ENCODE data around the gene SMARCA4. TPM values are rescaled to one million over a fixed set of nuclear protein-coding genes. Genes with fewer than 3 reads are reported as not detected.

The SMARCA4 gene
- total RNA-seq, 1 experiment from 2014 or later = 120 TPM

GRCh38 chr19:11021760-11022144, 60.9 kb downstream of the SMARCA4 start:
- no peak for DNase-seq
- Histone ChIP-seq H3K27me3 (no peaks in the 10 kb centered on the region), H3K36me3 (peaks cover 56% of the 10 kb centered on the region), H3K4me1 (no peaks in the 10 kb centered on the region), H3K4me3 (no peak overlapping the region), H3K9me3 (replicated peaks) (no peaks in the 10 kb centered on the region), H3K27ac (no peak overlapping the region)

- Histone ChIP-seq H3K27me3 (no peaks in the 10 kb centered on the region), H3K27ac (no peak overlapping the region), H3K36me3 (peaks cover 56% of the 10 kb centered on the region), H3K9me3 (replicated peaks) (no peaks in the 10 kb centered on the region), H3K4me3 (no peak overlapping the region), H3K4me1 (no peaks in the 10 kb centered on the region)
- no peak for DNase-seq
Measured at GRCh38 chr19:11023016-11023415, 62.2 kb downstream of the SMARCA4 start.

- Histone ChIP-seq H3K27ac (no peak overlapping the region), H3K4me1 (no peaks in the 10 kb centered on the region), H3K27me3 (no peaks in the 10 kb centered on the region), H3K4me3 (no peak overlapping the region), H3K36me3 (peaks cover 54% of the 10 kb centered on the region), H3K9me3 (replicated peaks) (no peaks in the 10 kb centered on the region)
- DNase-seq = no peak
Measured at GRCh38 chr19:11023710-11024109, 62.9 kb downstream of the SMARCA4 start.

- no peak overlapping the region for H3K27ac ChIP-seq
- no peaks in the 10 kb centered on the region for H3K4me1 ChIP-seq
- no peak for DNase-seq
- H3K4me3 ChIP-seq = no peak overlapping the region
- peaks cover 53% of the 10 kb centered on the region for H3K36me3 ChIP-seq
- no peaks in the 10 kb centered on the region for H3K27me3 ChIP-seq
- no peaks in the 10 kb centered on the region for H3K9me3 ChIP-seq (replicated peaks)
Measured at GRCh38 chr19:11024259-11024658, 63.4 kb downstream of the SMARCA4 start.

GRCh38 chr19:11025006-11025405, 64.2 kb downstream of the SMARCA4 start:
- Histone ChIP-seq H3K27me3 (no peaks in the 10 kb centered on the region), H3K9me3 (replicated peaks) (no peaks in the 10 kb centered on the region), H3K4me1 (no peaks in the 10 kb centered on the region), H3K4me3 (no peak overlapping the region), H3K36me3 (peaks cover 58% of the 10 kb centered on the region), H3K27ac (no peak overlapping the region)
- no peak for DNase-seq

- no peak overlapping the region for H3K4me3 ChIP-seq
- H3K9me3 ChIP-seq (replicated peaks) = no peaks in the 10 kb centered on the region
- no peak for DNase-seq
- peaks cover 58% of the 10 kb centered on the region for H3K36me3 ChIP-seq
- H3K27me3 ChIP-seq = no peaks in the 10 kb centered on the region
- H3K27ac ChIP-seq = no peak overlapping the region
- H3K4me1 ChIP-seq = no peaks in the 10 kb centered on the region
Measured at GRCh38 chr19:11025445-11025844, 64.6 kb downstream of the SMARCA4 start.

GRCh38 chr19:11025997-11026396, 65.2 kb downstream of the SMARCA4 start:
- H3K4me1 ChIP-seq = no peaks in the 10 kb centered on the region
- peaks cover 62% of the 10 kb centered on the region for H3K36me3 ChIP-seq
- no peaks in the 10 kb centered on the region for H3K9me3 ChIP-seq (replicated peaks)
- H3K27ac ChIP-seq = no peak overlapping the region
- DNase-seq = no peak
- no peak overlapping the region for H3K4me3 ChIP-seq
- H3K27me3 ChIP-seq = no peaks in the 10 kb centered on the region

GRCh38 chr19:11027381-11027780, 66.6 kb downstream of the SMARCA4 start:
- H3K4me3 ChIP-seq = no peak overlapping the region
- peaks cover 60% of the 10 kb centered on the region for H3K36me3 ChIP-seq
- no peaks in the 10 kb centered on the region for H3K4me1 ChIP-seq
- H3K27ac ChIP-seq = no peak overlapping the region
- no peaks in the 10 kb centered on the region for H3K9me3 ChIP-seq (replicated peaks)
- DNase-seq = no peak
- H3K27me3 ChIP-seq = no peaks in the 10 kb centered on the region

- Histone ChIP-seq H3K36me3 (peaks cover 61% of the 10 kb centered on the region), H3K4me1 (no peaks in the 10 kb centered on the region), H3K4me3 (no peak overlapping the region), H3K9me3 (replicated peaks) (no peaks in the 10 kb centered on the region), H3K27me3 (no peaks in the 10 kb centered on the region), H3K27ac (no peak overlapping the region)
- DNase-seq = no peak
Measured at GRCh38 chr19:11028146-11028545, 67.3 kb downstream of the SMARCA4 start.

- H3K36me3 ChIP-seq = peaks cover 66% of the 10 kb centered on the region
- H3K27me3 ChIP-seq = no peaks in the 10 kb centered on the region
- H3K9me3 ChIP-seq (replicated peaks) = no peaks in the 10 kb centered on the region
- peaks cover 21% of the 10 kb centered on the region for H3K4me1 ChIP-seq
- no peak for DNase-seq
- no peak overlapping the region for H3K4me3 ChIP-seq
- H3K27ac ChIP-seq = no peak overlapping the region
Measured at GRCh38 chr19:11031421-11032070, 70.7 kb downstream of the SMARCA4 start.

- H3K36me3 ChIP-seq = peaks cover 71% of the 10 kb centered on the region
- H3K4me1 ChIP-seq = peaks cover 24% of the 10 kb centered on the region
- H3K4me3 ChIP-seq = no peak overlapping the region
- no peaks in the 10 kb centered on the region for H3K9me3 ChIP-seq (replicated peaks)
- DNase-seq = no peak
- no peaks in the 10 kb centered on the region for H3K27me3 ChIP-seq
- H3K27ac ChIP-seq = no peak overlapping the region
Measured at GRCh38 chr19:11033251-11033650, 72.4 kb downstream of the SMARCA4 start.

- H3K36me3 ChIP-seq = peaks cover 74% of the 10 kb centered on the region
- H3K27me3 ChIP-seq = no peaks in the 10 kb centered on the region
- no peak overlapping the region for H3K4me3 ChIP-seq
- peaks cover 24% of the 10 kb centered on the region for H3K4me1 ChIP-seq
- H3K9me3 ChIP-seq (replicated peaks) = no peaks in the 10 kb centered on the region
- no peak overlapping the region; the same call in 1 of the 2 replicates for H3K27ac ChIP-seq
- DNase-seq = no peak
Measured at GRCh38 chr19:11033763-11034162, 72.9 kb downstream of the SMARCA4 start.

- Histone ChIP-seq H3K9me3 (replicated peaks) (no peaks in the 10 kb centered on the region), H3K4me1 (peaks cover 24% of the 10 kb centered on the region), H3K27ac (peak overlapping the region; percentile 72), H3K4me3 (no peak overlapping the region), H3K27me3 (no peaks in the 10 kb centered on the region), H3K36me3 (peaks cover 76% of the 10 kb centered on the region)
- no peak for DNase-seq
Measured at GRCh38 chr19:11034449-11035213, 73.8 kb downstream of the SMARCA4 start.

GRCh38 chr19:11035441-11036377, 74.9 kb downstream of the SMARCA4 start:
- H3K9me3 ChIP-seq (replicated peaks) = no peaks in the 10 kb centered on the region
- H3K4me1 ChIP-seq = peaks cover 24% of the 10 kb centered on the region
- no peaks in the 10 kb centered on the region for H3K27me3 ChIP-seq
- H3K36me3 ChIP-seq = peaks cover 78% of the 10 kb centered on the region
- DNase-seq = peak; percentile 93 to 95
- no peak overlapping the region for H3K4me3 ChIP-seq
- H3K27ac ChIP-seq = peak overlapping the region; percentile 72

GRCh38 chr19:11038511-11038910, 77.7 kb downstream of the SMARCA4 start:
- Histone ChIP-seq H3K27me3 (no peaks in the 10 kb centered on the region), H3K4me3 (no peak overlapping the region), H3K36me3 (peaks cover 80% of the 10 kb centered on the region), H3K27ac (no peak overlapping the region), H3K4me1 (peaks cover 24% of the 10 kb centered on the region), H3K9me3 (replicated peaks) (no peaks in the 10 kb centered on the region)
- no peak for DNase-seq

All from SJCRH30 (cell line).